Islet of Langerhans (tissue), 1 donor: ENCODE results near the gene TTBK1.

Source experiments
- FAIRE-seq: peaks from one replicate; lab custom pipeline; 2011; peaks lifted over from hg19 to GRCh38; lab: Jason Lieb, UNC

The TTBK1 gene

DNA sequence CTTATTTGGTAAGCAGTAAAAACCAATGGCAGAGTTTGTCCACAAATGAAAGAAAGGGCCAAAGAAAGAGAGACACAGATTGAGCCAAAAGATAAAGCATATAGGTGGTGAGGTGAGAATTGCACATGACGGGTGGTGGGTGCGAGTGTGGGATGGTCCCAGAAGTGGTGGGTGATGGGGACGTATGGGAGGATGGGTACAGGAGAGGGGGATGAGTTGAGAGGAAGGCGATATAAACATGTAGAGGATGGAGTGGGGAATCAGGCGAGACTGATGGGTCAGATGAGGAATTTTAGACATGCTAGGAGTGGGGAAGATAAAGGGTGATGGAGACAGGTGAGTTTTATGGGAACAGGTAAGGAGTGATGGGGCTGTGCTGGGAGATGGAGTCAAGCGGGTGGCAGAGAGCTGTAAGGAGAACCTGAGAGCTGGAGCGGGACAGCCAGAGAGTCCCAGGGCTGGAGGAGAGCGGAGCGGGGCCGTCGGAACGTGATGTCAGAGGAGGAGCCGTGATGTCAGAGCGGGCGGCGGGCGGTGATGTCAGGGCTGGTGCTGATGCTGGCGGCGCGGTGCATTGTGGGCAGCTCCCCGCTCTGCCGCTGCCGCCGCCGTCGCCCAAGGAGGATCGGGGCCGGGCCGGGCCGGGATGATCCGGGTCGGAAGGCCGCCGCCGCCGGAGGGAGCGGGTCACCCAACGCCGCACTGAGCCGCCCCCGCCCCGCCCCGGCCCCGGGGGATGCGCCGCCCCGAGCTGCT is at the start of gene TTBK1:
Gene TTBK1, plus strand, starts transcription at position 574 of the 756 bp plus-strand sequence. CDS start 3,180 bp downstream, outside the sequence.
- no peak for FAIRE-seq

DNA sequence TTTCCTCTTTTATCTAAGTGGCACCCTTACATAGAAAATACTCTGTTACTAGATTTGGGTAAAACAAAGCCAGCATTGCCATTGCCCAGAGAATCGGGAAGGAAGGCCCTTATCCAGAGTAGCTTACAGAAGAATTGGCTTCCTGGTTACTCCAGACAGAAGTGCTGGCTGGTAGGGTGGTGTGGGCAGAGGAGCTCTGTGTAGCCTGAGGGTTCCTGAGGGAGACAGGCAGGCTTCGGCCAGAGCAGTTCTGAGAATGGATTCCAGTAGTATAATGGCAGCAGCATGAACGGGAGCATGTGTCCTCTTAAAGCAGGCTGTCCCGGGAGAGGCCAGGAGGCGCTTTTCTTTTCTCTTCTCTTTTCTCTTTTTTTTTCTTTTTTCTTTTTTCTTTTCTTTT is 49.4 kb upstream of the TTBK1 start:
- no peak for FAIRE-seq

DNA sequence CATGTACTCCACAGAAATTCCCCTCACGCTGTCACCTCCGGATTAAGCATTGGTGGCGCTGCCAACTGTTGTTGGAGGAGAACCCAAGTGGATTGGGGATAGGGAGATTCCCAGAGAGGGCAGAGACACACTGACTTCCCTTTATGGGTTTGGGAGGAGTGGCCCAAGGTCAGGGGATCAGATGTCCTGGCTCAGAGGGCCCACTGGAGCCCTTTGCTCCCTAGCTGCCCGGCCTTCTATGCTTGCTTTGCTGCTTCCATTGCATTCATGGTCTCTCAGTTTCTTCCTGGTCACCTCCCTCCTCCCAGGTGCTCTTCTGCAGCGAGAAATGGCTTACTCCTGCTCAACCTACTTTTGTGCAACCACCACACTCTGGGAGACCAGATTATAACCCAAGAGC is 46.9 kb upstream of the TTBK1 start:
- no peak for FAIRE-seq

DNA sequence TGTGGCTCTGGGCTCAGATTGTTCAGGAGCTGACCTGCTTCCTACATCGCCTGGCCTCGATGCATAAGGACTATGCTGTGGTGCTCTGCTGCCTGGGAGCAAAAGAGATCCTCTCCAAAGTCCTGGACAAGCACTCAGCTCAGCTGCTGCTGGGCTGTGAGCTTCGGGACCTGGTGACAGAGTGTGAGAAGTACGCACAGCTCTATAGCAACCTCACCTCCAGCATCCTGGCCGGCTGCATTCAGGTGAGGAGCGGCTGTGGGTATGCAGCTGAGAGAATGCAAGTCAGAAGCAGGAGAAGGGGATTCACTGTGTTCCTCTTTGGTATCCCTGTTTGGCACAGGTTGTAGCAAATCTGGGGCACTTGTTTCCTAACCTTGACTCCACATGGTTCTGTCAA is 43.4 kb upstream of the TTBK1 start:
- no peak for FAIRE-seq

DNA sequence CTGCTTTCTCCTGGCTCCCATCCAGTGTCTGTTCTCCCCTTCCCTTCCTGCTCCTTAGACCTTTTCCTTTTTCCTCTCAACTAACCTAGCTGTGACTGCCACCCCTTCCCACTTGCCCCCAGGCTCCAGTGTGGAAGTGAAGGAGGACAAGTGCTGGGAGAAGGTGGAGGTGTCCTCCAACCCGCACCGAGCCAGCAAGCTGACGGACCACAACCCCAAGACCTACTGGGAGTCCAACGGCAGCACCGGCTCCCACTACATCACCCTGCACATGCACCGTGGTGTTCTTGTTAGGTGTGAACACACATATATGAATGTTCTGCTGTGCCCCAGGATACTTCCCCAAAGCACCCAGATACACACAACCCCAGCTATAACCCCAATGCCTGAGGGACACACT is 42.7 kb upstream of the TTBK1 start:
- FAIRE-seq: no peak

DNA sequence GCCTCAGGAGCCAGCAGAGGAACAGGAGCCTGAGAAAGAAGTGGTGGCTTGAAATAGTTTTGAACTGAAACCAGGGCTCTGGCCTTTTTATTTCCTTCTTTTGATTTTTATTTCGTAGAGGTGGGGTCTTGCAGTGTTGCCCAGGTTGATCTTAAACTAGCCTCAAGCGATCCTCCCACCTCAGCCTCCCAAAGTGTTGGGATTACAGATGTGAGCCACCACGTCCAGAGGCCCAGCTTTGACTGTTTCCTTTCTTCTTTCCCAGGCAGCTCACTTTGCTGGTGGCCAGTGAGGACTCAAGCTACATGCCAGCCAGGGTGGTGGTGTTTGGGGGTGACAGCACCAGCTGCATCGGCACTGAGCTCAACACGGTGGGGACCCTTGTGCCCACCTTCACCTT is 40.8 kb upstream of the TTBK1 start:
- no peak for FAIRE-seq

DNA sequence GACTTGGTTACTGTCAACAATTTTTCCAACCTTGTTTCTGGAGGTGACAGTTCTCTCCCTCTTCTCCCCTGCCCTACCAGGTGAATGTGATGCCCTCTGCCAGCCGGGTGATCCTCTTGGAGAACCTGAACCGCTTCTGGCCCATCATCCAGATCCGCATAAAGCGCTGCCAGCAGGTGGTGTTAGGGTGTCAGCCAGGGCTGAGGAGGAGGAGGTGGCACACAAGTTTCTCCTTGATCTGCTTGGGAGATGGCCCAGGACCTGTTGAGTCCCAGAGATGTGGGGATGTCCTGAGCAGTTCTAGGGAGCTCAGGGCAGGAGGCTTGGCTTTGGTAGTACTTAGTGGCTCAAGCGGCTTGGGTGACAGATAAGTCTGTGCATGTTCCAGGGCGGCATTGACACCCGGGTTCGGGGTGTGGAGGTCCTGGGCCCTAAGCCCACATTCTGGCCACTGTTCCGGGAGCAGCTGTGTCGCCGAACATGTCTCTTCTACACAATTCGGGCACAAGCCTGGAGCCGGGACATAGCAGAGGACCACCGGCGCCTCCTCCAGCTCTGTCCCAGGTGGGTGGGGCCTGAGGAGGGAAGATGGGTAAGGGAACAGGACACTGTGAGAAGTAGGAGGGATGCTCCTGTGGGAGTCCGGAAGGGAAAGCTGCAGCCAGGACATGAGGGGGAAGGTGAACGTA is 40.1 kb upstream of the TTBK1 start:
- no peak for FAIRE-seq

DNA sequence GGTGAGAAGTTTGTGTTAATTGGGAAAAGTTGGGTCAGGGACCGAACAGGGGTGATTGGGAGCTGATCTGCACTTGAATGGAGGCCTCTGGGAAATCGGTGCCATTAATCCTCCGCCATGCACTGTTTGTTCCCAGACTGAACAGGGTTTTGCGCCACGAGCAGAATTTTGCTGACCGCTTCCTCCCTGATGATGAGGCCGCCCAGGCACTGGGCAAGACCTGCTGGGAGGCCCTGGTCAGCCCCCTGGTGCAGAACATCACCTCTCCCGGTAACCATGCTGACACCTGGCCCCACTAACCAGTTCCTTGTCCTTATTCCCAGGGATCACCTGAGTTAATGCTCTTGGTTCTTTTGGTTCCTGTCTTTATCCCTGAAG is 39.6 kb upstream of the TTBK1 start:
- FAIRE-seq: no peak

DNA sequence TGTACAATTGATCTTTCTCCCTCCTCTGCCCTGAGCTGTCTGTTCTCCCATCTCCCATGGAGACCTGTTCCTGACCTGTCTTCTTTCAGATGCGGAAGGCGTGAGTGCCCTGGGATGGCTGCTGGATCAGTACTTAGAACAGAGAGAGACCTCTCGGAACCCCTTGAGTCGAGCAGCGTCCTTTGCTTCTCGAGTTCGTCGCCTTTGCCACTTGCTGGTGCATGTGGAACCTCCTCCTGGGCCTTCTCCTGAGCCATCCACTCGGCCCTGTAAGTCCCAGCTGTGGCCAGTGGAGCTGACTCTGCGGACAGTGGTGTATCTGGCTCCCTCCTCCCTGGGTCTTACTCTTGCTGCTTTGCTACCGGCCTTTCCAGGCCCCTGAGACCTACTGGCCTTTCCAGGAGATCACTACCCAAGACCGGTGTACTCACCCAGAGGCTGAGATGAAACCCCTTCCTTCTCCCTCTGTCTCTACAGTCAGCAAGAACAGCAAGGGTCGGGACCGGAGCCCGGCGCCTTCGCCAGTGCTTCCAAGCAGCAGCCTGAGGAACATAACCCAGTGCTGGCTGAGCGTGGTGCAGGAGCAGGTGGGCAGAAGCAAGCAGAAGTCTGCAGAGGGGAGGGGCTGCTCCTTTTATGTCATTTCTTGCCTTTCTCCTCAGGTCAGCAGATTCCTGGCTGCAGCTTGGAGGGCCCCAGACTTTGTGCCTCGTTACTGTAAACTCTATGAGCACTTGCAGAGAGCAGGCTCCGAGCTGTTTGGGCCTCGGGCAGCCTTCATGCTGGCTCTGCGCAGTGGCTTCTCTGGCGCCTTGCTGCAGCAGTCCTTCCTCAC is 38.8 kb upstream of the TTBK1 start:
- FAIRE-seq: no peak

DNA sequence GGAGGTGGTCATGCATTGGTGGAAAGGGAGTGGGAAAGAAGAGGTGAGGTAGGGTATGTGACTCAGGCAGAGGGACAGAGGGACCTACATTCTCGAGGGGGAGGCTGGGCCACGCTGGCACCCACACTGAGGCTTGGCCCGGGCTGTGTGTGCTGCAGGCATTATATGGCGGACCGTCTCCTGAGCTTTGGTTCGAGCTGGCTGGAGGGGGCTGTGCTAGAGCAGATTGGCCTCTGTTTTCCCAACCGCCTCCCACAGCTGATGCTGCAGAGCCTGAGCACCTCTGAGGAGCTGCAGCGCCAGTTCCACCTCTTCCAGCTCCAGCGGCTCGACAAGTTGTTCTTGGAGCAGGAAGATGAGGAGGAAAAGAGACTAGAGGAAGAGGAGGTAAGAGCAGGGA is 37.4 kb upstream of the TTBK1 start:
- no peak for FAIRE-seq

DNA sequence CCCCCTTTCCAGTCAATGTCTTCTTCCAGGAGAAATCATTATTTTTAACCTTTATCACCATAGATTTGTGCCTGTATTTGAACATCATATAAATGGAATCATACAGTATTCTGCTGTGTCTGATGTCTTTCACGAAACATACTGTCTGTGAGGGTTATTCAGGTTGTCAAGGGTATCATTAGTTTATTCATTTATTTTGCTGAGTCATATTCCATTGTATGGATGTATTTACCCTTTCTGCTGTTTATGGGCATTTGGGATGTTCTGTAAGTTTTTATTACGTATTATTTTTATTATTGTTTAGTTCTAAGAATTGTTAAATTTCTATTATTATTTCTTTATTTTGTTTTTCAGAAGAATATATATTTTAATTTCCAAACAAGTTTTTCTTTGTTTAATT is 36.0 kb upstream of the TTBK1 start:
- FAIRE-seq: no peak

DNA sequence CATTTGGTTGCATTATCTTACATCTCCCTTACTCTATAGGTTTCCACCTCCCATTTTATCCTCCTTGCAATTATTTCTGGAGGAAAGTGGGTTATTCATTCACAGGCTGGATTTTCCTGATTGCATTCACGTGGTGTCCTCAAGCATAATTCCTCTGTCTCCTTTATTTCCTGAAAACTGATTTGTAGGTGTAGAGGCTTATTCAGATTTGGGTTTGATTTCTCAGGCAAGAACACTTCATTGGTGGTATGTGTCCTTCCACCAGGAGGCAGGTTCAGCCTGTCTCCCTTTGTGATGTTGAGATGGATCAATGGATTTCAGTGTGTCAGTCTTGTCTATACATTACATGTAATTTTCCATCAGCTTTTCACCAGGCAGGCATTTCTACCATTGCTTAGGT is 31.3 kb upstream of the TTBK1 start:
- FAIRE-seq: no peak

DNA sequence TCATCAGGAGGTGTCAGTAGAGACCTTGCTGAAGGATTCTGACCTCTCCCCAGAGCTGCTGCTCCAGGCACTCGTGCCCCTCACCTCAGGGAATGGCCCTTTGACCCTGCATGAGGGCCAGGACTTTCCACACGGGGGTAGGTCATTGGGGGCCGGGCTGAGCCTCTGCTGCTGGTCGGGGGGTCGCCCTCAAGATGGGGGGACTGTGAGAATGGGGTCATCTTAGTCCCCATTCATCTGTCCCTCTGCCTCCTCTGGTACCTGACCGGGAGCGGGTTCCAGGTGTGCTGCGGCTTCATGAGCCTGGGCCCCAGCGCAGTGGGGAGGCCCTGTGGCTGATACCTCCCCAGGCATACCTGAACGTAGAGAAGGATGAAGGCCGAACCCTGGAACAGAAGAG is 29.9 kb upstream of the TTBK1 start:
- FAIRE-seq: no peak

DNA sequence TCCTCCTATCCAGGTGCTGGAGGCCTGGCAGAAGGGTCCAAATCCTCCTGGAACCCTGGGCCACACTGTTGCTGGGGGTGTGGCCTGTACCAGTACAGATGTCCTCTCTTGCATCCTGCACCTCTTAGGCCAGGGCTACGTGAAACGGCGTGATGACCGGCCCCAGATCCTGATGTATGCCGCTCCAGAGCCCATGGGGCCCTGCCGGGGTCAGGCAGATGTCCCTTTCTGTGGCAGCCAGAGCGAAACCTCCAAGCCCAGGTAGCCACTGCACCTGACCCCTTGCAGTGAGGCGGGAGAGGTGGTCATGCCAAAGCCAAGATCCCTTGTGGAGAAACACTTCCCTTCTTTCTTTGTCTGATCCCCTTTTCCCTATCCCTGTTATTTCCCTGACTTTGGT is 28.2 kb upstream of the TTBK1 start:
- no peak for FAIRE-seq

DNA sequence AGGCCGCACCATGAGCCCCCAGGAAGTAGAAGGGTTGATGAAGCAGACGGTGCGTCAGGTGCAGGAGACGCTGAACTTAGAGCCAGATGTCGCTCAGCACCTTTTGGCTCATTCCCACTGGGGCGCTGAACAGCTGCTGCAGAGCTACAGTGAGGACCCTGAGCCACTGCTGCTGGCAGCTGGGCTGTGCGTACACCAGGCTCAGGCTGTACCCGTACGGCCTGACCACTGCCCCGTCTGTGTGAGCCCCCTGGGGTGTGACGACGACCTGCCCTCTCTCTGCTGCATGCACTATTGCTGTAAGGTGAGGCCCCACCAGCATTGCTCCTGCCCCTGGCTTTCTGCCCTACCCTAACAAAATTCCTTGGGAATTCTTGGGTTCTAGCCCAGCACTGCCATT is 27.1 kb upstream of the TTBK1 start:
- no peak for FAIRE-seq

DNA sequence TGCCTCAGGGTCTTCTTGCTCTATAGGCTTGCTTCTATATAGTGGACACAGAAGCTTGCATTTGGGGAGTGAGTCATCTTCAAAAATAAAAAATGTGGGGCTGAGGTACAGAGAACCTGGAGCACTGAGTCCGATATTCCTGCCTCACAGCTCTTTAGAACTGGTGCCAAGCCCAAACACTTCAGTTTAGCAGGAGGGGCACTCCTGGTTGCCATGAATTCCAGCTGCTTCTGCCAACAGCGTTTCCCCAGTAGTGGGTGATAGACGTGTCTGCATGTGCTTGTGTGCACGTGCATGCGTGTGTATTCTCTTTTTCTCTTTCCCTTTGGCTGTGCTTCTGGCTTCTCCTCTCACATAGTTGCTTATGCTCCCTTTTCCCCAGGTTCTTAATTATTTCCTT is 25.9 kb upstream of the TTBK1 start:
- FAIRE-seq: no peak

DNA sequence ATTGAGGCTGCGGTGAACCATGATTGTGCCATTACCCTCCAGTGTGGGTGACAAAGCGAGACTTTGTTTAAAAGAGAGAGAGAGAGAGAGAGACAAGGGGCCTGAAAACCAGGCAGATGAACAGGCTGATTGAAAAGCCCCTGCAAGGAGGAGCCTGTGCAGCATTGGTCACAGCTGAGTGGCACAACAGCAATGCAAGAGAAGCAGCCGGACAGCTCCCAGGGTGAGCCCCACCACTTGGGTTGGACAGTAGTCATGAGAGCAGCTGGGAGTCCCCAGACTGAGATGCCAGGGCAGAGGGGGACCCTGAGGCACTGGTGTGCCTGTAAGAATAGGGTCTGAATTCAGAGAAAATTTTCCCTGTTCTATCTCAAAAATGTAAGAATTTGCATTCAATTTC is 24.2 kb upstream of the TTBK1 start:
- no peak for FAIRE-seq

DNA sequence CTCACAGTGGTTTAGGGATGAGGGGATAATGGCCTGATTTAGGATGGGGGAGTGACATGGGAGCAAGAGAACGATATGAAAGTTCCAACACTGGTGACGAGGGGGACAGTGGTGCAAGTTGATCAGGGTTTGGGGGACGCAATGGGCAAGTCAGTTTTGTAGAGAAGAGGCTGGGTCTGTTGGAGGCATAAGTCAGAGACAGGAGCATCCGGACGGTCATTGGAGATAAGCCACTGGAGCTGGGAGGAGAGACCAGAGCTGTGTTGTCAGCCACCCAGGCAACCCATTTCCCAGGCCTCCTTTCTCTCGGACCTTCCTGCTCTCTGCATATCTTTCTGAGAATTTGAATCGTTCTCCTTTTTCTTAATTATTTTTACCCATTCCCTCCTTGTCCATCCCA is 23.5 kb upstream of the TTBK1 start:
- no peak for FAIRE-seq

DNA sequence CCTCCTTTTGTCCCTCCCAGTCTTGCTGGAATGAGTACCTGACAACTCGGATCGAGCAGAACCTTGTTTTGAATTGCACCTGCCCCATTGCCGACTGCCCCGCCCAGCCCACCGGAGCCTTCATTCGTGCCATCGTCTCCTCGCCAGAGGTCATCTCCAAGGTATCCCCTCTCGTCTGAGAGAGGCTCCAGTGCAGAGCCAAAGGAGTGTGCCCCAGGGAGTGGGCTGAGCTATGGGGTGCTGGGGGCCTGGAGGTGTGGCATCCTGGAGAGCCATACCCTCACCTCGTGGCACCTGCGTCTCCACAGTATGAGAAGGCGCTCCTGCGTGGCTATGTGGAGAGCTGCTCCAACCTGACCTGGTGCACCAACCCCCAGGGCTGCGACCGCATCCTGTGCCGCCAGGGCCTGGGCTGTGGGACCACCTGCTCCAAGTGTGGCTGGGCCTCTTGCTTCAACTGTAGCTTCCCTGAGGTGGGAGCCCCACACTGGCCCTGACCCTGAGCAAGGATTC is 22.8 kb upstream of the TTBK1 start:
- FAIRE-seq: no peak

DNA sequence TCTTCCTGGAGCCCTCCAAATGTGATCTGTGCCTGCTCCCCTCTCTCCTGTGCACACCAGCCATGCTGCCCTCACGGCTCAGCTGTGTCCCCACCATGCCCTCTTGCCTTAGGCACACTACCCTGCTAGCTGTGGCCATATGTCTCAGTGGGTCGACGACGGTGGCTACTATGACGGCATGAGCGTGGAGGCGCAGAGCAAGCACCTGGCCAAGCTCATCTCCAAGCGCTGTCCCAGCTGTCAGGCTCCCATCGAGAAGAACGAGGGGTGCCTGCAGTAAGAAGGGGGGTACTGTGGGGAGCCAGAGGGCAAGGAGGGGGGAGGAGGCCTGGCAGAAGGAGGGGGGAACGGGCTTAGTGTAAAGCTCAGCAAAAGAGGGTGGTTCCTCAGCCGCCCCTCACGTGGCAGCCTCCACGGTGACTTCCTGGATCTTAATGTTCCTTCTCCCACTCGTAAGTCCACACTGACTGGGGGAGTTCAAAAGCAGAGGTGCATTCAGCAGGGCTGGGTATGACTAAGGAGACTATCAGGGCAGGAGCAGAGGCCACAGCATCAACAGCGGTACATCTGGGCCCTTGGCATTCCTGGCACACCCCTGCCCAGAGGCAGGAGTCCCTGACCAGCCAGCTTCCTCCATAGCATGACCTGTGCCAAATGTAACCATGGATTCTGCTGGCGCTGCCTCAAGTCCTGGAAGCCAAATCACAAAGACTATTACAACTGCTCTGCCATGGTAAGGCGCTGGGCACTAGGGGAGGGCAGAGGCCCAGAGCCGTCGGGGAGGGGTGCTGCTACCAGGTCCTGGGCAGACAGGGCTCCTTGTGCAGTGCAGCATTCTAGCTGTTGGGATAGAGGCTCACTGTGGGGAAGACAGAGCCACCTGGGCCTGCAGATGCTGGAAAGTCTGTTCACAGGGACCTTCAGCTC is 22.0 kb upstream of the TTBK1 start:
- no peak for FAIRE-seq

DNA sequence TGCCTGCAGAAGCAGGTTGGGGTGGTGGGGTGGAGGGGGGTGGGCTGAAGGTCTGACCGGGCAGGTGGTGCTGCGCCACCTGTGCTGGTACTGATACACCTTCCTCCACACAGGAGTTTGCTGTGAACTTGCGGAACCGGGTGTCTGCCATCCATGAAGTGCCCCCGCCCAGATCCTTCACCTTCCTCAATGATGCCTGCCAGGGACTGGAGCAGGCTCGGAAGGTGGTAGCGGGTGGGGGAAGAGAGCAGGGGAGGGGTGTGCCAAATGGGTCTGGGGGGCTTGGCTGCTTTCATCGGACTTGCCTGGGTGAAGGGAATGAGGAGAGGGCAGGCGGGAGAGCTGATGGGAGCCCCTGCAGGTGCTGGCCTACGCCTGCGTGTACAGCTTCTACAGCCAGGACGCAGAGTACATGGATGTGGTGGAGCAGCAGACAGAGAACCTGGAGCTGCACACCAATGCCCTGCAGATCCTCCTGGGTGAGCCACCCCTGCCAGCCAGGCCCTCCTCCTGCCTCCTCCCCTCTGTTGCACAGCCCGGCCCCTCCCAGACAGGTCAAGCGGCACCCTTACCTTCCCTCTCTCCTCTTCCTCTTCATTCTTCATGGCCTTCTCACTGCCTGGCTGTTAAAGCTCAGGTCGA is 20.7 kb upstream of the TTBK1 start:
- no peak for FAIRE-seq
